B cell (primary cell): ENCODE data around the gene HIVEP1. TPM values are rescaled to one million over a fixed set of nuclear protein-coding genes. Genes with fewer than 3 reads are reported as not detected.

Experiments used
- ATAC-seq: fragments of 200-7000 bp; cut with Tn5 transposase; one replicate; pipeline ENCODE4 v1.10.0; 2021; ENCODE audit warnings: low read depth, mild to moderate bottlenecking, moderate number of reproducible peaks, moderate library complexity
- CTCF ChIA-PET: fragments of 350-600 bp; sonication (Branson Sonifier 250); formaldehyde crosslinking; loops from one replicate; lab custom pipeline; 2021; ENCODE audit warnings: antibody characterized with exemption, inconsistent platforms; lab: Charles Lee
- POLR2A ChIA-PET: fragments of 350-600 bp; sonication (Branson Sonifier 250); formaldehyde crosslinking; loops from one replicate; lab custom pipeline; 2021; ENCODE audit warnings: antibody characterized with exemption; lab: Charles Lee
- DNase-seq: peaks from one replicate; pipeline ENCODE4 v3.0.0; 2013
- H2AFZ ChIP-seq: 2 replicates; pipeline ENCODE4 v1.6.1; 2012; ENCODE audit warnings: mild to moderate bottlenecking, low read depth, low read length; ENCODE audit not compliant: insufficient read depth, poor library complexity, severe bottlenecking
- H3K27ac ChIP-seq, 2 donors: 1 replicate in 1 of 2; 2 replicates in 1 of 2; pipeline ENCODE4 v1.5.1; 2012 to 2013; ENCODE audit warnings: low read length in 2 of 2, mild to moderate bottlenecking in 2 of 2, moderate library complexity in 1 of 2
- H3K27me3 ChIP-seq, 4 experiments: fragments of 200-600 bp in 1 of 4; sonication (generic) in 1 of 4; replicated peaks in 1 of 4; 1 replicate in 2 of 4; 2 replicates in 2 of 4; pipeline versions ENCODE4 v1.6.1 to v1.7.0; 2013 to 2016; ENCODE audit warnings: low read length in 3 of 4, mild to moderate bottlenecking in 2 of 4, mixed read lengths in 1 of 4, moderate library complexity in 1 of 4; ENCODE audit not compliant: insufficient read depth in 4 of 4, control insufficient read depth in 3 of 4; ENCODE audit errors: control extremely low read depth in 1 of 4
- H3K36me3 ChIP-seq, 2 experiments: replicated peaks in 1 of 2; 1 replicate in 1 of 2; 2 replicates in 1 of 2; pipeline versions ENCODE4 v1.6.1 to v1.7.1; 2013; ENCODE audit warnings: low read length in 1 of 2; ENCODE audit not compliant: insufficient read depth in 2 of 2, control insufficient read depth in 1 of 2; ENCODE audit errors: control extremely low read depth in 1 of 2, extremely low read depth in 1 of 2
- H3K4me1 ChIP-seq, 2 donors: fragments of 200-600 bp in 1 of 2; sonication (generic) in 1 of 2; 1 replicate in 1 of 2; 2 replicates in 1 of 2; pipeline versions ENCODE4 v1.5.1 to v1.6.1; 2013 to 2017; ENCODE audit warnings: low read length in 2 of 2; ENCODE audit not compliant: control insufficient read depth in 2 of 2, insufficient read depth in 2 of 2
- H3K4me2 ChIP-seq: replicated peaks from 2 replicates; pipeline ENCODE3; 2012; ENCODE audit warnings: mild to moderate bottlenecking, low read depth, low read length; ENCODE audit not compliant: poor library complexity, severe bottlenecking
- H3K4me3 ChIP-seq, 5 experiments: fragments of 200-600 bp in 1 of 5; sonication (generic) in 1 of 5; 1 replicate in 3 of 5; 2 replicates in 2 of 5; pipeline versions ENCODE4 v1.5.1 to v1.7.0; 2011 to 2016; ENCODE audit warnings: low read length in 4 of 5, mild to moderate bottlenecking in 4 of 5, low read depth in 2 of 5, control low read depth in 1 of 5, moderate library complexity in 1 of 5; ENCODE audit not compliant: insufficient read depth in 1 of 5; ENCODE audit errors: control extremely low read depth in 1 of 5, extremely low read depth in 1 of 5
- H3K79me2 ChIP-seq: fragments of 200-600 bp; sonication (generic); one replicate; pipeline ENCODE4 v1.6.0; 2016; ENCODE audit warnings: low read length; ENCODE audit not compliant: control insufficient read depth, insufficient read depth
- H3K9ac ChIP-seq: fragments of 200-600 bp; sonication (generic); 2 replicates; pipeline ENCODE4 v1.6.1; 2017; ENCODE audit warnings: mild to moderate bottlenecking, low read length, moderate library complexity
- H3K9me3 ChIP-seq, 3 donors: one replicate each; pipeline versions ENCODE4 v1.6.1 to v1.7.1; 2013; ENCODE audit warnings: low read length in 2 of 3; ENCODE audit not compliant: control insufficient read depth in 2 of 3, insufficient read depth in 1 of 3; ENCODE audit errors: control extremely low read depth in 1 of 3
- H4K20me1 ChIP-seq: 2 replicates; pipeline ENCODE4 v1.6.0; 2012; ENCODE audit warnings: mild to moderate bottlenecking, low read length; ENCODE audit not compliant: insufficient read depth, control insufficient read depth, poor library complexity, severe bottlenecking
- H3K27ac Mint-ChIP-seq: one replicate; pipeline ENCODE4 v1.8.0; 2021; ENCODE audit warnings: mixed read lengths
- H3K27me3 Mint-ChIP-seq: one replicate; pipeline ENCODE4 v1.8.0; 2021; ENCODE audit warnings: mixed read lengths
- H3K4me1 Mint-ChIP-seq: one replicate; pipeline ENCODE4 v1.8.0; 2021; ENCODE audit warnings: mixed read lengths
- H3K4me3 Mint-ChIP-seq: one replicate; pipeline ENCODE4 v1.8.0; 2021; ENCODE audit warnings: mixed read lengths
- H3K9me3 Mint-ChIP-seq: one replicate; pipeline ENCODE4 v1.8.0; 2022; ENCODE audit warnings: mixed read lengths; ENCODE audit not compliant: insufficient read depth
- EZH2 ChIP-seq: IDR thresholded peaks from 2 replicates; pipeline ENCODE4 v1.6.1; 2012; ENCODE audit warnings: borderline replicate concordance, low read depth, mild to moderate bottlenecking, moderate library complexity, low read length; ENCODE audit not compliant: insufficient read depth, poor library complexity, severe bottlenecking
- WGBS: methylation state at CpG from one replicate; pipeline ENCODE4 v1.1.5; 2013; ENCODE audit warnings: missing lambda C conversion rate; ENCODE audit not compliant: insufficient coverage; 5-methylcytosine and 5-hydroxymethylcytosine counted together
- intact Hi-C: fragments of 100-400 bp; cut with micrococcal nuclease; formaldehyde crosslinking; loops from one replicate; pipeline ENCODE4 v1.10.0; 2022
- polyA plus RNA-seq: library from polyadenylated mRNA; depleted of rRNA; stranded (reverse); fragments of >200 nt; gene quantifications from 2 replicates; pipeline ENCODE4 v1.2.3, GENCODE V29; 2012
- total RNA-seq, 2 donors: library from RNA; stranded (reverse); fragments of 120-200 nt in 1 of 2; gene quantifications; 1 replicate in 1 of 2; 2 replicates in 1 of 2; pipeline versions ENCODE4 v1.2.3 to v1.2.4, GENCODE V29; 2013 to 2022
- TF ChIP-seq, protein P1 (sequence below): fragments of 200-600 bp; IDR thresholded peaks from one replicate; pipeline ENCODE4 v1.8.0; 2022; ENCODE audit warnings: antibody characterized with exemption, mild to moderate bottlenecking

Gene HIVEP1
- total and polyA plus RNA-seq, 2 donors (not counting 1 experiment from before 2014, with no cell fraction given) = 11.3 to 96.5 TPM

DNA sequence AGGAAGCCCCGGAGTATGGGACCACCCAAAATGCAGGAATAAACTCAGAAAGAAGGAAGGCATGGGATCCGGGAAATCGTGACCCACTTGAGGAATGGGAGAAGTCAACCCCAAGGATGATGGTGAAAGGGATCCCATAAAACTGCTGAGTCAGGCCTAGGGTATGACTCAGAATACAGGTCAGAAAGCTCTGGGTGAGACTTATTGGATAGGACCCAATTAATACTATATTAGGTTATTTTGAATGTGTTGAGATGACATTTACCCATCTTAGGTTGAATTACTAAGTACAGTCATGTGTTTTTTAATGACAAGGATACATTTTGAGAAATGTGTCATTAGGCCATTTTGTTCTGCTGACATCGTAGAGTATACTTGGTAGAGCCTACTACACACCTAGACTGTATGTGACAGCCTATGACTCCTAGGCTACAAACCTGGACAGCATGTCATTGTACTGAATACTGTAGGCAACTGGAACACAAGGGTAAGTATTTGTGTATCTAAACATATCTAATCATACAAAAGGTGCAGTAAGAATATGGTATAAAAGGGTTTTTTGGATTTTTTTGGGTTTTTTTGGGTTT is 17.1 kb upstream of the HIVEP1 start:
- H3K4me1 ChIP-seq = no peaks in the 10 kb centered on the region
- H3K27me3 Mint-ChIP-seq = no peaks in the 10 kb centered on the region
- intact Hi-C loops = no loop called here
- no peak overlapping the region for H3K27ac Mint-ChIP-seq
- H2AFZ ChIP-seq = no peak overlapping the region
- peaks cover 3% of the 10 kb centered on the region for H3K9me3 Mint-ChIP-seq
- no peak overlapping the region for H3K4me3 Mint-ChIP-seq
- no peaks in the 10 kb centered on the region for H4K20me1 ChIP-seq
- H3K9me3 ChIP-seq = no peaks in the 10 kb centered on the region
- no peak overlapping the region for H3K9ac ChIP-seq
- 100% methylated on average over 1 of the region's 4 CpGs for WGBS
- no peaks in the 10 kb centered on the region for H3K36me3 ChIP-seq
- ATAC-seq (no peak), DNase-seq (no peak)
- TF ChIP-seq, protein P1, sequence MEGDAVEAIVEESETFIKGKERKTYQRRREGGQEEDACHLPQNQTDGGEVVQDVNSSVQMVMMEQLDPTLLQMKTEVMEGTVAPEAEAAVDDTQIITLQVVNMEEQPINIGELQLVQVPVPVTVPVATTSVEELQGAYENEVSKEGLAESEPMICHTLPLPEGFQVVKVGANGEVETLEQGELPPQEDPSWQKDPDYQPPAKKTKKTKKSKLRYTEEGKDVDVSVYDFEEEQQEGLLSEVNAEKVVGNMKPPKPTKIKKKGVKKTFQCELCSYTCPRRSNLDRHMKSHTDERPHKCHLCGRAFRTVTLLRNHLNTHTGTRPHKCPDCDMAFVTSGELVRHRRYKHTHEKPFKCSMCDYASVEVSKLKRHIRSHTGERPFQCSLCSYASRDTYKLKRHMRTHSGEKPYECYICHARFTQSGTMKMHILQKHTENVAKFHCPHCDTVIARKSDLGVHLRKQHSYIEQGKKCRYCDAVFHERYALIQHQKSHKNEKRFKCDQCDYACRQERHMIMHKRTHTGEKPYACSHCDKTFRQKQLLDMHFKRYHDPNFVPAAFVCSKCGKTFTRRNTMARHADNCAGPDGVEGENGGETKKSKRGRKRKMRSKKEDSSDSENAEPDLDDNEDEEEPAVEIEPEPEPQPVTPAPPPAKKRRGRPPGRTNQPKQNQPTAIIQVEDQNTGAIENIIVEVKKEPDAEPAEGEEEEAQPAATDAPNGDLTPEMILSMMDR = no peak
- no peak for TF ChIP-seq EZH2
- ChIA-PET POLR2A (no interaction called here), CTCF (no interaction called here)
- H3K4me1 Mint-ChIP-seq = no peaks in the 10 kb centered on the region
- no peak overlapping the region for H3K27ac ChIP-seq
- no peaks in the 10 kb centered on the region for H3K79me2 ChIP-seq
- no peak overlapping the region for H3K4me3 ChIP-seq
- H3K27me3 ChIP-seq = no peaks in the 10 kb centered on the region
- H3K4me2 ChIP-seq = no peak overlapping the region

DNA sequence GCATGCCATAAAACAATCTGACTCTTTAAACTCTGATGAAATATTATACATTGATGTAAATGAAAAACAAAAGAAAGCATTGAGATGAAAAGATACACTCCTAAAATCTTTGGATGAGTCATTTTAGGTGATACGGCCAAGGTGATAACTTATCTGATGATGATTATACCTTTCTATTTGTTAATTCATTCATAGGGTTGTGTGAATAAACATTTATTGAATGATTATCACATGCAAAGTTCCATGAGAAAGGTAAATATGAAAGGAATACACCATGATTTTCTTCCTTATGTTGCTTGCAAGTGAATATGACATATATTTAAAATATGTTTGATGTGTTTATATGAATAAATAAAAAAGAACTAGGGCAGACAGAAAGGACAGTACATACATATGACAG is 15.4 kb upstream of the HIVEP1 start:
- Histone ChIP-seq H3K36me3 (no peaks in the 10 kb centered on the region), H3K4me3 (no peak overlapping the region), H2AFZ (no peak overlapping the region), H3K9ac (no peak overlapping the region), H3K4me2 (no peak overlapping the region), H3K27ac (no peak overlapping the region), H4K20me1 (no peaks in the 10 kb centered on the region), H3K9me3 (no peaks in the 10 kb centered on the region), H3K4me1 (no peaks in the 10 kb centered on the region), H3K27me3 (no peaks in the 10 kb centered on the region), H3K79me2 (no peaks in the 10 kb centered on the region)
- Mint-ChIP-seq H3K4me1 (no peaks in the 10 kb centered on the region), H3K27me3 (no peaks in the 10 kb centered on the region), H3K27ac (no peak overlapping the region), H3K9me3 (peaks cover 3% of the 10 kb centered on the region), H3K4me3 (no peak overlapping the region)
- ATAC-seq = no peak
- WGBS = no CpG with 5 or more reads among the region's 1 CpG
- intact Hi-C loops = no loop called here
- POLR2A ChIA-PET = no interaction called here
- CTCF ChIA-PET = no interaction called here
- no peak for TF ChIP-seq EZH2
- TF ChIP-seq, protein P1 = no peak
- no peak for DNase-seq
